A549 treated with ZK216348 at 1 μM for 4 hours (cell line): Measurements from ENCODE around the gene PLEKHG4B. TPM values are rescaled to one million over a fixed set of nuclear protein-coding genes. Genes with fewer than 3 reads are reported as not detected.

Experiments
- total RNA-seq: library from RNA; stranded (reverse); fragments of 200-300 nt; extraction: Qiagen RNA extraction; gene quantifications from 5 replicates; pipeline ENCODE4 v1.2.3, GENCODE V29; 2022; ENCODE audit warnings: low read depth

Gene PLEKHG4B, protein sequence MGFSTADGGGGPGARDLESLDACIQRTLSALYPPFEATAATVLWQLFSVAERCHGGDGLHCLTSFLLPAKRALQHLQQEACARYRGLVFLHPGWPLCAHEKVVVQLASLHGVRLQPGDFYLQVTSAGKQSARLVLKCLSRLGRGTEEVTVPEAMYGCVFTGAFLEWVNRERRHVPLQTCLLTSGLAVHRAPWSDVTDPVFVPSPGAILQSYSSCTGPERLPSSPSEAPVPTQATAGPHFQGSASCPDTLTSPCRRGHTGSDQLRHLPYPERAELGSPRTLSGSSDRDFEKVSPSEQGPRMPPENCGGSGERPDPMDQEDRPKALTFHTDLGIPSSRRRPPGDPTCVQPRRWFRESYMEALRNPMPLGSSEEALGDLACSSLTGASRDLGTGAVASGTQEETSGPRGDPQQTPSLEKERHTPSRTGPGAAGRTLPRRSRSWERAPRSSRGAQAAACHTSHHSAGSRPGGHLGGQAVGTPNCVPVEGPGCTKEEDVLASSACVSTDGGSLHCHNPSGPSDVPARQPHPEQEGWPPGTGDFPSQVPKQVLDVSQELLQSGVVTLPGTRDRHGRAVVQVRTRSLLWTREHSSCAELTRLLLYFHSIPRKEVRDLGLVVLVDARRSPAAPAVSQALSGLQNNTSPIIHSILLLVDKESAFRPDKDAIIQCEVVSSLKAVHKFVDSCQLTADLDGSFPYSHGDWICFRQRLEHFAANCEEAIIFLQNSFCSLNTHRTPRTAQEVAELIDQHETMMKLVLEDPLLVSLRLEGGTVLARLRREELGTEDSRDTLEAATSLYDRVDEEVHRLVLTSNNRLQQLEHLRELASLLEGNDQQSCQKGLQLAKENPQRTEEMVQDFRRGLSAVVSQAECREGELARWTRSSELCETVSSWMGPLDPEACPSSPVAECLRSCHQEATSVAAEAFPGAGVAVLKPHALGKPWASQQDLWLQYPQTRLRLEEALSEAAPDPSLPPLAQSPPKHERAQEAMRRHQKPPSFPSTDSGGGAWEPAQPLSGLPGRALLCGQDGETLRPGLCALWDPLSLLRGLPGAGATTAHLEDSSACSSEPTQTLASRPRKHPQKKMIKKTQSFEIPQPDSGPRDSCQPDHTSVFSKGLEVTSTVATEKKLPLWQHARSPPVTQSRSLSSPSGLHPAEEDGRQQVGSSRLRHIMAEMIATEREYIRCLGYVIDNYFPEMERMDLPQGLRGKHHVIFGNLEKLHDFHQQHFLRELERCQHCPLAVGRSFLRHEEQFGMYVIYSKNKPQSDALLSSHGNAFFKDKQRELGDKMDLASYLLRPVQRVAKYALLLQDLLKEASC (N-terminal part only)
- total RNA-seq: 0.50 to 1.7 TPM (median 1.0 TPM) in 5 replicates

DNA sequence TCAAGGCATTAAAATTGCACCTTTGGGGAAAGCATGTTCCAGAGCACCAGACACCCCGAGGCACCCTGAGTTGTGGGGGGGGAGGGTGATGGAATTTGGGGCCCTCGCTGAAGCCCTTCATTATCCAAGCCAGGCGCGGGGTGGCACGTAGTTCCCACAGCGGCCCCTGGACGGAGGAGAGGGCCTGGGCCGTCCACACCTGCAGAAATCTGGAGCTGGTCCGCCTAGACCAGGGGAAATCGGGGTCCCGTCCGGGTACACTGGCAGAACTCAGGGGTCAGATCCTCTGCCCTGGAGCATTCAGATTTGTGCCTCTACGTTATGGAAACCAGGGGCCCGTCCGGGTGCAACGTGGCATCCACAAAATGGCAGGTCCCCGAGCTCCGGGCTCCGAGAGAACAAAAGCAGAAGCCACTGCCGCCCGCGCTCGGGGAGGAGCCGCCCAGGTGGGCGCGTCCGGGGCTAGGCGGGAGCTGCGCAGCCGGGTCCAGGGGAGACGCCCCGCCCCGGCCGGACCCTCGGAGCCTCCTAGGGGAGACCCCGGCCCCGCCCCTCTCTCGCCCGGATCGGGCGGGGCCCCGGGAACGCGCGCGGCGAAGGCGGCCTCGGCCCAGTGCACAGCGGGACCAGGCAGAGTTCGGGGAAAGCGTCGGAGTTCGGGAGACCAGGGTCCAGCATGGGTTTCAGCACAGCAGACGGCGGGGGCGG, at the start of gene PLEKHG4B:
PLEKHG4B (plus strand) TSS at position 613 of the 708 bp plus-strand sequence; CDS start at position 677, 64 bp downstream.

DNA sequence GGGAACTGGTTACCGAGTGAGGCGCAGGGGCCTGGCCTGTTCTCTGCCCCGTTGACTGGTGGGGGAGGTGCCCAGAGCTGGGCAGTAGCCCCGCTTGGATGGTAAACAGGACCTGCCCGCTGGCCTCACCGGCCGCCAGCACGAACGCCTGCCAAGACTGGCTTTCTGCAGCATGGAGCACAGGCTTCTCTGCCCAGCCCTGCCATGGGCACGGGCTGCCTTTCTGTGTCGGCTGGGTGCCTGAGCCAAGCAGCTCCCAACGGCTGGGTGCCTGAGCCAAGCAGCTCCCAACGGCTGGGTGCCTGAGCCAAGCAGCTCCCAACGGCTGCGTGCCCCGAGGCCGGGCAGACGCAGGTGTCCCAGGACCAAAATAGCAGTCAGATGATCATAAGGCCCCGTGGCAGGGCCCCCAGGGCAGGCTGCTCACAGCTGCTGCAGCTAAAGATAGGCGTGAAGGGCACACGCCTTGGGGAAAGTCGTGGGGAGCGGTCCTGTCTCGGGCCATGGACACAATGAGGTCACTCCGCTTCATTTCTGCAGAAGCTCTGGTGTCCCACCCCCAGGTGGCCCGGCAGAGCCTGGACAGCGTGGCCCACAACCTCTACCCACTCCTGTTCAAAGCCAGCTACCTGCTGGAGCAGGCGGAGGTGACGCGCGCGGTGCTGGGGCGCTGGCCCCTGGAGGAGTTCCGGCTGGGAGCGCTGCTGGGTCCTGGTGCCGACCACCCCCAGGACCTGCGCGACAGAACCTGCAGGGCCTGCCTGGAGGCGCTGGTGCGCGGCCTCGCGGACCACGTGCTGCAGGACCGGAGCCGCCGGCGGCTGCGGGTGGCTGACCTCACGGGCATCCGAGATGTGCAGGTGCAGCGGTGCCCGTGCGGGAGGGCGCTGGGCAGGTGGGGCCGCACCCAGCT, 99.3 kb downstream of the PLEKHG4B start, which contains the start of gene LRRC14B:
LRRC14B (plus strand) TSS at position 460 of the 913 bp plus-strand sequence; CDS start at position 504, 44 bp downstream.

DNA sequence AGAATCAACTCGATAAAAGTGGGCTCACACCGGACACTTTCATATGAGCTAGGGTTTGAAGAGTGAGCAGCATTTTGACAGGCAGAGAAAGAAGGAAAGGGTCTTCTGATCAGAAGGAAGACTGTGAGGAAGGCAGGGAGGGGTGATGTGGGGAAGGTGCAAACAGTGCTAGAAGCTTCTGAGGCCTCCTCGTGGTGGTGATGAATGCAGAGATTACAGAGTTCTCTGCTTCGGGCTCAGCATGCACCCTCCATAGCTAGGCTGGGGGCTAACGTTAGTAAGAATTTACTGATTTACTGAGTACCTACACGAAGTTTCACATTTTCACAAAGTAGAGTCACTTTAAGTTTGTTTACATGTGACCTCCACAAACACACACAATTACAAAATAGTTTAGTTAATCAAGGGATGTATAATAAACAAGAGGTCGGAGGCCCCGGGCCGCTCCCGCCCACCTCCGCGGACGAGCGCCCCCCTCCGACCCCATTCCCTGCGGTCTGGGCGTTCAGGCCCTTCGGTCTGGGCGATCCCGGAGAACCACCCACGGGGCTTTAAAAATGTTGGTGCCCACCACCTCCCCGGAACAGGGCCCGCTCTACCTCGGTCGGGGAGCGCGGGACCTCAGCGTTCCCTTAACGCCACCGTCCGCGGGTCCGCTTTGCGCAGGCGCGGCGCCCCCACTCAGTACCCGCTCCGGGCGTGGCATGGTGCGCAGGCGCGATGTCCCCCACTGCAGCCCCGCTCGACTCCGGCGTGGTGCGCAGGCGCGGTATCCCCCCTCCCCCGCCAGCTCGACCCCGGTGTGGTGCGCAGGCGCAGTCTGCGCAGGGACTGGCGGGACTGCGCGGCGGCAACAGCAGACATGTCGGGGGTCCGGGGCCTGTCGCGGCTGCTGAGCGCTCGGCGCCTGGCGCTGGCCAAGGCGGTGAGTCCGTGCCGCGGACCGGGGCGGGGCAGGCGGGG, 125.8 kb downstream of the PLEKHG4B start, which contains the start of the genes CCDC127 and SDHA:
CCDC127 (minus strand) TSS at position 660 of the 963 bp plus-strand sequence. CDS start 1,304 bp downstream, outside the sequence.
SDHA (plus strand) TSS at position 827 of the 963 bp plus-strand sequence; CDS start at position 863, 36 bp downstream.

Other genes starting within 250 kb of the PLEKHG4B start
- not detected in 5 replicates for gene LRRC14B, start 99.3 kb downstream of the PLEKHG4B start, total RNA-seq
- gene CCDC127, start 126.0 kb downstream of the PLEKHG4B start, total RNA-seq: 5.7 to 6.6 TPM (median 6.3 TPM) in 5 replicates
- gene SDHA, start 126.2 kb downstream of the PLEKHG4B start, total RNA-seq: 92.2 to 128 TPM (median 120 TPM) in 5 replicates
- gene PDCD6, start 179.5 kb downstream of the PLEKHG4B start, total RNA-seq: 146 to 197 TPM (median 186 TPM) in 5 replicates
- gene AHRR, start 229.5 kb downstream of the PLEKHG4B start, total RNA-seq: 3.6 to 4.9 TPM (median 4.0 TPM) in 5 replicates